ENCODE data around the gene SYNE2. TPM values are rescaled to one million over a fixed set of nuclear protein-coding genes. Genes with fewer than 3 reads are reported as not detected.

The SYNE2 gene
- total RNA-seq, 1 experiment from 2014 or later = 94.2 TPM

GRCh38 chr14:64272019-64272418 lies 419.2 kb downstream of the SYNE2 start:
- intact Hi-C loops (cut with micrococcal nuclease; ENCODE audit: unreplicated experiment) = no loop called here
- no peak overlapping the region for H2AFZ ChIP-seq
- no TSS peak for BruUV-seq (replicated peaks)

More at GRCh38 chr14:64272019-64272418, 419.2 kb downstream of the SYNE2 start:
- Histone ChIP-seq H3K27me3 (ENCODE audit: insufficient read depth, low read depth) (no peaks in the 10 kb centered on the region), H3K9me3 (ENCODE audit: insufficient read depth, low read depth) (no peaks in the 10 kb centered on the region), H3K4me2 (no peak overlapping the region), H3F3A (ENCODE audit: insufficient read depth, low read depth) (no peaks in the 10 kb centered on the region), H3K36me3 (ENCODE audit: low read depth) (no peaks in the 10 kb centered on the region), H4K20me1 (ENCODE audit: insufficient read depth) (no peaks in the 10 kb centered on the region), H3K79me2 (ENCODE audit: low read depth) (no peaks in the 10 kb centered on the region), H3K9me2 (ENCODE audit: insufficient read depth) (no peaks in the 10 kb centered on the region), H3K4me1 (replicated peaks; ENCODE audit: insufficient read depth) (no peaks in the 10 kb centered on the region), H3K27ac (no peak overlapping the region), H3K4me3 (no peak overlapping the region)
- DNase-seq = no peak
- CTCF ChIA-PET = no interaction called here
- TF ChIP-seq EZH2 (IDR thresholded peaks at IDR 0.05; ENCODE audit: low read depth) = no peak
- TF ChIP-seq, protein P1, sequence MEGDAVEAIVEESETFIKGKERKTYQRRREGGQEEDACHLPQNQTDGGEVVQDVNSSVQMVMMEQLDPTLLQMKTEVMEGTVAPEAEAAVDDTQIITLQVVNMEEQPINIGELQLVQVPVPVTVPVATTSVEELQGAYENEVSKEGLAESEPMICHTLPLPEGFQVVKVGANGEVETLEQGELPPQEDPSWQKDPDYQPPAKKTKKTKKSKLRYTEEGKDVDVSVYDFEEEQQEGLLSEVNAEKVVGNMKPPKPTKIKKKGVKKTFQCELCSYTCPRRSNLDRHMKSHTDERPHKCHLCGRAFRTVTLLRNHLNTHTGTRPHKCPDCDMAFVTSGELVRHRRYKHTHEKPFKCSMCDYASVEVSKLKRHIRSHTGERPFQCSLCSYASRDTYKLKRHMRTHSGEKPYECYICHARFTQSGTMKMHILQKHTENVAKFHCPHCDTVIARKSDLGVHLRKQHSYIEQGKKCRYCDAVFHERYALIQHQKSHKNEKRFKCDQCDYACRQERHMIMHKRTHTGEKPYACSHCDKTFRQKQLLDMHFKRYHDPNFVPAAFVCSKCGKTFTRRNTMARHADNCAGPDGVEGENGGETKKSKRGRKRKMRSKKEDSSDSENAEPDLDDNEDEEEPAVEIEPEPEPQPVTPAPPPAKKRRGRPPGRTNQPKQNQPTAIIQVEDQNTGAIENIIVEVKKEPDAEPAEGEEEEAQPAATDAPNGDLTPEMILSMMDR (conservative IDR thresholded peaks at IDR 0.05) = no peak
- POLR2A ChIA-PET (ENCODE audit: unreplicated experiment) = no interaction called here

Small RNAs within 50 kb of the gene (microRNA-seq; reads per million reads assigned to microRNA genes)
- gene MIR548H1 (ENCODE audit: borderline number of aligned reads, borderline replicate concordance) = not detected

Other genes starting within 250 kb of the SYNE2 start
- 18.2 and 18.6 TPM in 2 replicates for gene WDR89, start 211.1 kb upstream of the SYNE2 start, total RNA-seq (2021)
- 20.6 and 26.7 TPM in 2 replicates for gene SGPP1, start 124.9 kb upstream of the SYNE2 start, total RNA-seq (2021)

All from PC-9 (cell line).